ENCODE measurements around the gene TTLL3. TPM values are rescaled to one million over a fixed set of nuclear protein-coding genes. Genes with fewer than 3 reads are reported as not detected.

The TTLL3 gene
- total and polyA plus RNA-seq, 2 of the 13 experiments (the other 11 are each of a cell fraction or from before 2014, with no cell fraction given), result 9.5 to 51.2 TPM

DNA sequence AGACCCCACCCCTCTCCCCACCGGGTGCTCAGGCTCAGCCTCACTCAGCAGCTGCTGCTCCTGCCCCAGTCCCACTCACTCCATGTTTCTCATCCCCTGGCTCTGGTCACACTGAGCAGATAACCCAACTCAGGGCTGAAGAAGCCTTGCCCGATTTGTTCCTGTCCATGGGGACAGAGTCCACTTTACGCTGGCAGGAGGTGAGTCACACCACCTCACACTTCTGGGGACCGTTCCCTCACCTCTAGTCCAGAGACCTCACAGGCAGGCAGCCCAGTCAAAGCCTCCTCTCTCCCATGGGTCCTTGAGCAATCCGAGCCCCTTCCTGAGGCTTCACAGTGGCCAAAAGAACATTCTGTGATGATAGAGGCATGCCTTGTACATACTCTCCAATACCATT, 68.6 kb downstream of the TTLL3 start (continued):
- TF ChIP-seq, protein P1, sequence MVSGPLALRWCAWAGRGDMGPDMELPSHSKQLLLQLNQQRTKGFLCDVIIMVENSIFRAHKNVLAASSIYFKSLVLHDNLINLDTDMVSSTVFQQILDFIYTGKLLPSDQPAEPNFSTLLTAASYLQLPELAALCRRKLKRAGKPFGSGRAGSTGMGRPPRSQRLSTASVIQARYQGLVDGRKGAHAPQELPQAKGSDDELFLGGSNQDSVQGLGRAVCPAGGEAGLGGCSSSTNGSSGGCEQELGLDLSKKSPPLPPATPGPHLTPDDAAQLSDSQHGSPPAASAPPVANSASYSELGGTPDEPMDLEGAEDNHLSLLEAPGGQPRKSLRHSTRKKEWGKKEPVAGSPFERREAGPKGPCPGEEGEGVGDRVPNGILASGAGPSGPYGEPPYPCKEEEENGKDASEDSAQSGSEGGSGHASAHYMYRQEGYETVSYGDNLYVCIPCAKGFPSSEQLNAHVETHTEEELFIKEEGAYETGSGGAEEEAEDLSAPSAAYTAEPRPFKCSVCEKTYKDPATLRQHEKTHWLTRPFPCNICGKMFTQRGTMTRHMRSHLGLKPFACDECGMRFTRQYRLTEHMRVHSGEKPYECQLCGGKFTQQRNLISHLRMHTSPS (CRISPR knock-in tag; IDR thresholded peaks at IDR 0.05; ENCODE audit: low read depth), result 0 out of 2 replicates have a peak, but pooled peaks have one; percentile 33
- TF ChIP-seq ZNF674 (CRISPR knock-in tag; IDR thresholded peaks at IDR 0.05; ENCODE audit: low read depth), result no peak
- peak; percentile 61; the same call in 1 of the 2 replicates for TF ChIP-seq HOXA3 (CRISPR knock-in tag; IDR thresholded peaks at IDR 0.05)
- TF ChIP-seq ZNF484 (CRISPR knock-in tag; IDR thresholded peaks at IDR 0.05; ENCODE audit: borderline replicate concordance, low read depth), result no peak
- TF ChIP-seq CENPT (CRISPR knock-in tag; IDR thresholded peaks at IDR 0.05; ENCODE audit: low read depth), result no peak
- no peak for TF ChIP-seq HCFC1 (IDR thresholded peaks at IDR 0.05; ENCODE audit: low read depth, low read length)
- TF ChIP-seq PHF20 (CRISPR knock-in tag; IDR thresholded peaks at IDR 0.05), result no peak
- TF ChIP-seq, protein P2, sequence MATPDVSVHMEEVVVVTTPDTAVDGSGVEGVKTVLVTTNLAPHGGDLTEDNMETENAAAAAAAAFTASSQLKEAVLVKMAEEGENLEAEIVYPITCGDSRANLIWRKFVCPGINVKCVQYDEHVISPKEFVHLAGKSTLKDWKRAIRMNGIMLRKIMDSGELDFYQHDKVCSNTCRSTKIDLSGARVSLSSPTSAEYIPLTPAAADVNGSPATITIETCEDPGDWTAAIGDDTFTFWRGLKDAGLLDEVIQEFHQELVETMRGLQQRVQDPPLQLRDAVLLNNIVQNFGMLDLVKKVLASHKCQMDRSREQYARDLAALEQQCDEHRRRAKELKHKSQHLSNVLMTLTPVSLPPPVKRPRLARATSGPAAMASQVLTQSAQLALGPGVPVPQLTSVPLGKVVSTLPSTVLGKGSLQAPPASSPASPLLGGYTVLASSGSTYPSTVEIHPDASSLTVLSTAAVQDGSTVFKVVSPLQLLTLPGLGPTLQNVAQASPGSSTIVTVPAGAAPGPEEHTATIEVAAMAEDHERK (CRISPR knock-in tag; IDR thresholded peaks at IDR 0.05; ENCODE audit: low read depth), result no peak
- TF ChIP-seq, protein P3, sequence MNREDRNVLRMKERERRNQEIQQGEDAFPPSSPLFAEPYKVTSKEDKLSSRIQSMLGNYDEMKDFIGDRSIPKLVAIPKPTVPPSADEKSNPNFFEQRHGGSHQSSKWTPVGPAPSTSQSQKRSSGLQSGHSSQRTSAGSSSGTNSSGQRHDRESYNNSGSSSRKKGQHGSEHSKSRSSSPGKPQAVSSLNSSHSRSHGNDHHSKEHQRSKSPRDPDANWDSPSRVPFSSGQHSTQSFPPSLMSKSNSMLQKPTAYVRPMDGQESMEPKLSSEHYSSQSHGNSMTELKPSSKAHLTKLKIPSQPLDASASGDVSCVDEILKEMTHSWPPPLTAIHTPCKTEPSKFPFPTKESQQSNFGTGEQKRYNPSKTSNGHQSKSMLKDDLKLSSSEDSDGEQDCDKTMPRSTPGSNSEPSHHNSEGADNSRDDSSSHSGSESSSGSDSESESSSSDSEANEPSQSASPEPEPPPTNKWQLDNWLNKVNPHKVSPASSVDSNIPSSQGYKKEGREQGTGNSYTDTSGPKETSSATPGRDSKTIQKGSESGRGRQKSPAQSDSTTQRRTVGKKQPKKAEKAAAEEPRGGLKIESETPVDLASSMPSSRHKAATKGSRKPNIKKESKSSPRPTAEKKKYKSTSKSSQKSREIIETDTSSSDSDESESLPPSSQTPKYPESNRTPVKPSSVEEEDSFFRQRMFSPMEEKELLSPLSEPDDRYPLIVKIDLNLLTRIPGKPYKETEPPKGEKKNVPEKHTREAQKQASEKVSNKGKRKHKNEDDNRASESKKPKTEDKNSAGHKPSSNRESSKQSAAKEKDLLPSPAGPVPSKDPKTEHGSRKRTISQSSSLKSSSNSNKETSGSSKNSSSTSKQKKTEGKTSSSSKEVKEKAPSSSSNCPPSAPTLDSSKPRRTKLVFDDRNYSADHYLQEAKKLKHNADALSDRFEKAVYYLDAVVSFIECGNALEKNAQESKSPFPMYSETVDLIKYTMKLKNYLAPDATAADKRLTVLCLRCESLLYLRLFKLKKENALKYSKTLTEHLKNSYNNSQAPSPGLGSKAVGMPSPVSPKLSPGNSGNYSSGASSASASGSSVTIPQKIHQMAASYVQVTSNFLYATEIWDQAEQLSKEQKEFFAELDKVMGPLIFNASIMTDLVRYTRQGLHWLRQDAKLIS (CRISPR knock-in tag; IDR thresholded peaks at IDR 0.05), result no peak
- TF ChIP-seq ZNF232 (CRISPR knock-in tag; IDR thresholded peaks at IDR 0.05; ENCODE audit: borderline replicate concordance), result no peak
- no peak for TF ChIP-seq SUZ12 (IDR thresholded peaks at IDR 0.05; ENCODE audit: low read depth, low read length)
- no peak for TF ChIP-seq ZNF230 (CRISPR knock-in tag; IDR thresholded peaks at IDR 0.05)
- TF ChIP-seq SOX13 (IDR thresholded peaks at IDR 0.05), result no peak
- TF ChIP-seq SOX13 (CRISPR knock-in tag; conservative IDR thresholded peaks at IDR 0.05 in 1 of 2, IDR thresholded peaks at IDR 0.05 in 1 of 2), result no peak
- no peak for TF ChIP-seq ATF5 (CRISPR knock-in tag; IDR thresholded peaks at IDR 0.05; ENCODE audit: low read depth)
- TF ChIP-seq TP53 (CRISPR knock-in tag; conservative IDR thresholded peaks at IDR 0.05), result no peak
- peak; percentile 65 for TF ChIP-seq ZMYM3 (CRISPR knock-in tag; IDR thresholded peaks at IDR 0.05)
- peak; percentile 48; the same call in 1 of the 2 replicates for TF ChIP-seq ZNF264 (CRISPR knock-in tag; IDR thresholded peaks at IDR 0.05)
- TF ChIP-seq, protein P4, sequence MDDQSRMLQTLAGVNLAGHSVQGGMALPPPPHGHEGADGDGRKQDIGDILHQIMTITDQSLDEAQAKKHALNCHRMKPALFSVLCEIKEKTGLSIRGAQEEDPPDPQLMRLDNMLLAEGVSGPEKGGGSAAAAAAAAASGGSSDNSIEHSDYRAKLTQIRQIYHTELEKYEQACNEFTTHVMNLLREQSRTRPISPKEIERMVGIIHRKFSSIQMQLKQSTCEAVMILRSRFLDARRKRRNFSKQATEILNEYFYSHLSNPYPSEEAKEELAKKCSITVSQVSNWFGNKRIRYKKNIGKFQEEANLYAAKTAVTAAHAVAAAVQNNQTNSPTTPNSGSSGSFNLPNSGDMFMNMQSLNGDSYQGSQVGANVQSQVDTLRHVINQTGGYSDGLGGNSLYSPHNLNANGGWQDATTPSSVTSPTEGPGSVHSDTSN (CRISPR knock-in tag; IDR thresholded peaks at IDR 0.05; ENCODE audit: borderline replicate concordance), result no peak
- TF ChIP-seq SRSF1 (optimal IDR thresholded peaks at IDR 0.05; ENCODE audit: low read depth, low read length), result no peak
- no peak for TF ChIP-seq FIP1L1 (IDR thresholded peaks at IDR 0.05; ENCODE audit: borderline replicate concordance, insufficient read depth, low read depth, low read length)

All from HepG2 (cell line).